ENCODE measurements around the gene FAM200B.

DNA sequence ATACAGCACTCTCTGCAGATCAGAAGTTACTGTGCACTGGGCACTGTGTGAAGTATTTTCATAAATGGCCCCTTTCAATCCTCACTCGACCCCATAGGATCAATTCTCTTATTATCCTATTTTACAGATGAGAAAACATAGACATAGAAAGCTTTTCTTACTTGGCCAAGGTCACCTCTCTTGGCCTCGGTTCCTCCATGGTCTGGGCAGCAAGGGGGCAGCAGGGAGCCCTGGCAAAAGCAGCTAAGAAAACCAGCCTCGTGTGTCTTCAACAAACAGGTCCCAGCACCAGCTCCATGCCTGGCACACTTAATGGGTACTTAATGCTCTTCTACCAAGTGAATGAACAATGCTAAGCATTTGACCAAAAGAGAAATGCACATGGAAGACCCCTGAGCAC, 55.6 kb downstream of the FAM200B start:
- TF ChIP-seq EZH2phosphoT487 (IDR thresholded peaks at IDR 0.05; ENCODE audit: insufficient read depth, low read depth) = no peak
- no peak for TF ChIP-seq EZH2 (IDR thresholded peaks at IDR 0.05; ENCODE audit: insufficient read depth, poor library complexity, severe bottlenecking)
